Measurements from ENCODE around the gene BORCS8. TPM values are rescaled to one million over a fixed set of nuclear protein-coding genes. Genes with fewer than 3 reads are reported as not detected.

BORCS8 gene
- polyA plus RNA-seq, 1 of the 3 experiments (the other 2 are of a cell fraction): 36.4 TPM

DNA sequence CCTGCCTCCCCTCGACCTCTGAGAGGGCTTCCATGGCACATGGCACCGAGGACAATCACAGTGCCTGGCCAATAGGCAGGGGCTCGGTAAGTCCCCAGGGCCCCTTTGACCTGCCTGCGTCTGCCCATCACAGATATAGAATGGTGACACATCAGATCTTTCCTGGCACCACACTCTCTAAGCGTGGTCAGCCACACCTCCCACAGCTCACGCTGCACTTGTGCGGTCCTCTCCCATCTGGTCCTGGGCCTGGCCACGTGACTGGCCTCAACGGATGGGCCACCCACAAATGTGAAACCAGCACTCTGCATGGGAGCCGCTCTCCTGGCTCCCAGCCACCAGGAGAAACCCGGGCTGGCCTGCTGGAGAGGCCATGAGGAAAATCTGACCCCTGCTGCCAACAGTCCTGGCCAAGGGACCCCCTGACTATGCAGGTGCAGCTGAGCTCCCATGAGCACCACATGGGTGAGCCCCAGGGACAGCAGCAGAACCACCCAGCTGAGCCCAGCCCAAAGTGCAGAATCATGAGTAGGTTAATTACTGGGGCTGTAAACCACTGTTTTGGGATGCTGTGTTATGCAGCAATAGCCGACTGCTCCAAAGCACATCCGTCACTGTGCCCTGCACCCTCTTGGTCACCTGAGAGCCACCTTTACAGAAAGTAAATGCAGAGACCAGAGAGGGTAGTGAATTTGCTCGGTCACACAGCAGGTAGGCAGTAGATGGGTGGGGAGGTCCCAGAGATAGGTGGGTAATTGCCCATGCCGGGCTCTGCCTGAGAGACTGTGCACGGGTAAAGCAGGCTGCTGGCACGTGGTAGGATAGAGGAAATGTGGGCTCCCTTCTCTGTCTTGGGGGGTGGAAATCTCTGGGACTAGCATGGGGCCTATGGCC is 12.2 kb downstream of the BORCS8 start:
- no peaks in the 10 kb centered on the region for H3K9me3 ChIP-seq

More for the DNA sequence above, 12.2 kb downstream of the BORCS8 start:
- TF ChIP-seq EP300 (IDR thresholded peaks at IDR 0.05; ENCODE audit: borderline replicate concordance in 1 of 2, low read depth in 1 of 2, low read length in 1 of 2) (no peak), POLR2AphosphoS5 (IDR thresholded peaks at IDR 0.05; ENCODE audit: low read depth, low read length) (no peak), MEF2A (IDR thresholded peaks at IDR 0.05; ENCODE audit: borderline replicate concordance, low read depth) (no peak), GATA2 (CRISPR knock-in tag; IDR thresholded peaks at IDR 0.05) (no peak), RFX5 (IDR thresholded peaks at IDR 0.05; ENCODE audit: low read length) (no peak), JUND (IDR thresholded peaks at IDR 0.05) (no peak), FOXJ3 (CRISPR knock-in tag; IDR thresholded peaks at IDR 0.05) (no peak), MAX (IDR thresholded peaks at IDR 0.05; ENCODE audit: low read depth) (no peak), SMC3 (IDR thresholded peaks at IDR 0.05; ENCODE audit: low read depth, low read length) (no peak)
- TF ChIP-seq, protein P1, sequence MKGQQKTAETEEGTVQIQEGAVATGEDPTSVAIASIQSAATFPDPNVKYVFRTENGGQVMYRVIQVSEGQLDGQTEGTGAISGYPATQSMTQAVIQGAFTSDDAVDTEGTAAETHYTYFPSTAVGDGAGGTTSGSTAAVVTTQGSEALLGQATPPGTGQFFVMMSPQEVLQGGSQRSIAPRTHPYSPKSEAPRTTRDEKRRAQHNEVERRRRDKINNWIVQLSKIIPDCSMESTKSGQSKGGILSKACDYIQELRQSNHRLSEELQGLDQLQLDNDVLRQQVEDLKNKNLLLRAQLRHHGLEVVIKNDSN (IDR thresholded peaks at IDR 0.05; ENCODE audit: borderline replicate concordance, low read depth): no peak
- TF ChIP-seq, protein P2, sequence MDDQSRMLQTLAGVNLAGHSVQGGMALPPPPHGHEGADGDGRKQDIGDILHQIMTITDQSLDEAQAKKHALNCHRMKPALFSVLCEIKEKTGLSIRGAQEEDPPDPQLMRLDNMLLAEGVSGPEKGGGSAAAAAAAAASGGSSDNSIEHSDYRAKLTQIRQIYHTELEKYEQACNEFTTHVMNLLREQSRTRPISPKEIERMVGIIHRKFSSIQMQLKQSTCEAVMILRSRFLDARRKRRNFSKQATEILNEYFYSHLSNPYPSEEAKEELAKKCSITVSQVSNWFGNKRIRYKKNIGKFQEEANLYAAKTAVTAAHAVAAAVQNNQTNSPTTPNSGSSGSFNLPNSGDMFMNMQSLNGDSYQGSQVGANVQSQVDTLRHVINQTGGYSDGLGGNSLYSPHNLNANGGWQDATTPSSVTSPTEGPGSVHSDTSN (IDR thresholded peaks at IDR 0.05): no peak
- TF ChIP-seq, protein P3, sequence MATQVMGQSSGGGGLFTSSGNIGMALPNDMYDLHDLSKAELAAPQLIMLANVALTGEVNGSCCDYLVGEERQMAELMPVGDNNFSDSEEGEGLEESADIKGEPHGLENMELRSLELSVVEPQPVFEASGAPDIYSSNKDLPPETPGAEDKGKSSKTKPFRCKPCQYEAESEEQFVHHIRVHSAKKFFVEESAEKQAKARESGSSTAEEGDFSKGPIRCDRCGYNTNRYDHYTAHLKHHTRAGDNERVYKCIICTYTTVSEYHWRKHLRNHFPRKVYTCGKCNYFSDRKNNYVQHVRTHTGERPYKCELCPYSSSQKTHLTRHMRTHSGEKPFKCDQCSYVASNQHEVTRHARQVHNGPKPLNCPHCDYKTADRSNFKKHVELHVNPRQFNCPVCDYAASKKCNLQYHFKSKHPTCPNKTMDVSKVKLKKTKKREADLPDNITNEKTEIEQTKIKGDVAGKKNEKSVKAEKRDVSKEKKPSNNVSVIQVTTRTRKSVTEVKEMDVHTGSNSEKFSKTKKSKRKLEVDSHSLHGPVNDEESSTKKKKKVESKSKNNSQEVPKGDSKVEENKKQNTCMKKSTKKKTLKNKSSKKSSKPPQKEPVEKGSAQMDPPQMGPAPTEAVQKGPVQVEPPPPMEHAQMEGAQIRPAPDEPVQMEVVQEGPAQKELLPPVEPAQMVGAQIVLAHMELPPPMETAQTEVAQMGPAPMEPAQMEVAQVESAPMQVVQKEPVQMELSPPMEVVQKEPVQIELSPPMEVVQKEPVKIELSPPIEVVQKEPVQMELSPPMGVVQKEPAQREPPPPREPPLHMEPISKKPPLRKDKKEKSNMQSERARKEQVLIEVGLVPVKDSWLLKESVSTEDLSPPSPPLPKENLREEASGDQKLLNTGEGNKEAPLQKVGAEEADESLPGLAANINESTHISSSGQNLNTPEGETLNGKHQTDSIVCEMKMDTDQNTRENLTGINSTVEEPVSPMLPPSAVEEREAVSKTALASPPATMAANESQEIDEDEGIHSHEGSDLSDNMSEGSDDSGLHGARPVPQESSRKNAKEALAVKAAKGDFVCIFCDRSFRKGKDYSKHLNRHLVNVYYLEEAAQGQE (IDR thresholded peaks at IDR 0.05; ENCODE audit: low read depth, low read length): no peak
- ChIA-PET POLR2A (no interaction called here), CTCF (no interaction called here)
- no peak overlapping the region for H3K27ac ChIP-seq (ENCODE audit: low read depth in 2 of 2, low read length in 1 of 2)
- H3K9ac ChIP-seq: no peak overlapping the region
- no peaks in the 10 kb centered on the region for H4K20me1 ChIP-seq (ENCODE audit: insufficient read depth)
- DNase-seq: no peak
- H3K36me3 ChIP-seq (replicated peaks in 1 of 2; ENCODE audit: control insufficient read depth in 1 of 2, insufficient read depth in 2 of 2, low read length in 1 of 2): peaks cover 0 to 11% of the 10 kb centered on the region in 2 experiments
- no peaks in the 10 kb centered on the region for H3F3A ChIP-seq (replicated peaks; ENCODE audit: insufficient read depth)
- H3K4me1 ChIP-seq (ENCODE audit: control insufficient read depth in 1 of 2, insufficient read depth in 2 of 2, low read depth in 1 of 2, low read length in 1 of 2): no peaks in the 10 kb centered on the region
- WGBS (ENCODE audit: low lambda C conversion rate): 93% methylated on average over 15 of the region's 17 CpGs
- no peak overlapping the region for H3K4me3 ChIP-seq (ENCODE audit: low read depth in 2 of 2, low read length in 1 of 2)
- H2AFZ ChIP-seq (ENCODE audit: low read depth): no peak overlapping the region
- H3K27me3 ChIP-seq (ENCODE audit: insufficient read depth): no peaks in the 10 kb centered on the region
- H3K9me2 ChIP-seq: no peaks in the 10 kb centered on the region
- H3K79me2 ChIP-seq (ENCODE audit: insufficient read depth): 0 out of 2 replicates have a peak, but pooled peaks cover 1% of the 10 kb centered on the region
- H3K4me2 ChIP-seq: no peak overlapping the region
